HTR-8/SVneo (cell line): ENCODE data around the gene HUS1.
"Not testable (repeated sequence)": the region's sequence is repeated elsewhere in the genome, so short reads cannot be mapped to it uniquely, and the experiment has no call there.

ENCODE experiments used
- DNase-seq: peaks from one replicate; pipeline ENCODE4 v3.0.0; 2011; ENCODE audit warnings: low spot score, mixed read lengths; ENCODE audit not compliant: insufficient read length
- FAIRE-seq: peaks from 2 replicates; lab custom pipeline; 2011; peaks lifted over from hg19 to GRCh38; lab: Jason Lieb, UNC

The HUS1 gene

GRCh38 chr7:47932466-47933037 lies 46.9 kb downstream of the HUS1 start:
- no peak for FAIRE-seq

GRCh38 chr7:47932016-47932415 lies 47.4 kb downstream of the HUS1 start:
- FAIRE-seq = no peak
- DNase-seq = no peak

More at GRCh38 chr7:47932466-47933037, 46.9 kb downstream of the HUS1 start:
- DNase-seq = no peak

GRCh38 chr7:47931005-47932004 lies 48.1 kb downstream of the HUS1 start:
- FAIRE-seq = no peak
- no peak for DNase-seq

GRCh38 chr7:47924266-47924665 lies 55.1 kb downstream of the HUS1 start:
- no peak for FAIRE-seq
- no peak for DNase-seq

- not testable (repeated sequence) for DNase-seq, FAIRE-seq
These were observed 56.1 kb downstream of the HUS1 start for GRCh38 chr7:47923081-47923875.

- FAIRE-seq, DNase-seq: not testable (repeated sequence)
These were observed 62.9 kb downstream of the HUS1 start for GRCh38 chr7:47916514-47916913.

GRCh38 chr7:47915616-47915976 lies 63.8 kb downstream of the HUS1 start:
- FAIRE-seq (no peak), DNase-seq (no peak)

GRCh38 chr7:47914717-47915615 lies 64.4 kb downstream of the HUS1 start:
- DNase-seq = no peak

More at GRCh38 chr7:47914717-47915615, 64.4 kb downstream of the HUS1 start:
- FAIRE-seq = no peak
